ENCODE data around the gene RBP3.

DNA sequence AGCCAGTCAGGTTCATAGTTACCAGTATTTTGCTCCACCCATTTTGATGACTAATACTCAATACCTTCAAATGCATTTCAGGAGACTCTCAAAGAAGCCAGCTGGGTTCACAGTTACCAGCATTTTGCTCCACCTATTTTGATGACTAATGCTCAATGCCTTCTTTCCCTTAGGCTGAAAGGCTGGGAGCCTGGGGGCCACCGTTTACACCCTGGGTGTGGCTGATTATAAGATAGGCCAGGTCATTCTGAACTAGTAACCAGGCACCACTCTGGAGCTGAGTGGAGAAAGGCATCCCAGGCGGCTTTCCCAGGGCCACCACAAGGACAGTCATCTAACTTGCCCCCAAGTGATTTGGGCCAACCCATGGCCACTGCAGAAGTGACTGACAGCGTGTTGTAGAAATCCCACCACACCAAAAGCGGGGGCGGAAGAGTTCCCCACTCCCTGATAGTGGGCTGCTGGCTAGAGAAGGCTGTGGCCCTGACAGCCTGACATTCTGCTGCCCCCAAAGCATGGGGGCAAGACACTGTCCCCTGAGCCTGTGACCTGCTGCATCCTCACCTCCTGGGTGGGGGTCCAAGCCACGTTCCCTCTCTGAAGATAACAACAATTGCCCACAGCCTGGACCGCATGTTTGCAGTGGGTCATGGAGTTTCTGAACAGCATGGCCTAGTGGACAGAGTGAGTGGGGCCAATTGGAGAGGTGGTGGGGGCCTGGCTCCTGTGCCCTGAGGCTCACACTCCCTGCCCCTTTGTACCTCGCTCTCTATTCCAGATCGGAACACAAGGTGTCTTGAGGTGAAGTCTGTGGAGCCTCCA, 58.9 kb downstream of the RBP3 start:
- no peak for TF ChIP-seq ZFP3 (CRISPR knock-in tag; IDR thresholded peaks at IDR 0.05)
- TF ChIP-seq, protein P1, sequence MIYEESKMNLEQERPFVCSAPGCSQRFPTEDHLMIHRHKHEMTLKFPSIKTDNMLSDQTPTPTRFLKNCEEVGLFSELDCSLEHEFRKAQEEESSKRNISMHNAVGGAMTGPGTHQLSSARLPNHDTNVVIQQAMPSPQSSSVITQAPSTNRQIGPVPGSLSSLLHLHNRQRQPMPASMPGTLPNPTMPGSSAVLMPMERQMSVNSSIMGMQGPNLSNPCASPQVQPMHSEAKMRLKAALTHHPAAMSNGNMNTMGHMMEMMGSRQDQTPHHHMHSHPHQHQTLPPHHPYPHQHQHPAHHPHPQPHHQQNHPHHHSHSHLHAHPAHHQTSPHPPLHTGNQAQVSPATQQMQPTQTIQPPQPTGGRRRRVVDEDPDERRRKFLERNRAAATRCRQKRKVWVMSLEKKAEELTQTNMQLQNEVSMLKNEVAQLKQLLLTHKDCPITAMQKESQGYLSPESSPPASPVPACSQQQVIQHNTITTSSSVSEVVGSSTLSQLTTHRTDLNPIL (CRISPR knock-in tag; IDR thresholded peaks at IDR 0.05; ENCODE audit: low read depth) = no peak
- no peak for TF ChIP-seq CSRNP3 (CRISPR knock-in tag; IDR thresholded peaks at IDR 0.05)
- no peak for TF ChIP-seq ZNF565 (CRISPR knock-in tag; conservative IDR thresholded peaks at IDR 0.05; ENCODE audit: low read depth)
- no peak for TF ChIP-seq PPARA (CRISPR knock-in tag; IDR thresholded peaks at IDR 0.05; ENCODE audit: borderline replicate concordance)
- TF ChIP-seq TOX (CRISPR knock-in tag; IDR thresholded peaks at IDR 0.05; ENCODE audit: borderline replicate concordance) = no peak
- TF ChIP-seq PATZ1 (CRISPR knock-in tag; IDR thresholded peaks at IDR 0.05; ENCODE audit: borderline replicate concordance) = no peak
- TF ChIP-seq ARNTL (CRISPR knock-in tag; IDR thresholded peaks at IDR 0.05; ENCODE audit: borderline replicate concordance, low read depth) = no peak
- TF ChIP-seq TCF4 (CRISPR knock-in tag; IDR thresholded peaks at IDR 0.05; ENCODE audit: borderline replicate concordance) = no peak
- TF ChIP-seq ZNF70 (CRISPR knock-in tag; IDR thresholded peaks at IDR 0.05) = no peak
- TF ChIP-seq ISL1 (CRISPR knock-in tag; IDR thresholded peaks at IDR 0.05) = no peak
- TF ChIP-seq GLIS3 (CRISPR knock-in tag; IDR thresholded peaks at IDR 0.05) = no peak

Data from SK-N-SH treated with all-trans-retinoic acid at 6 μM for 48 hours (cell line).